H9 (cell line): Measurements from ENCODE around the gene OSM. TPM values are rescaled to one million over a fixed set of nuclear protein-coding genes. Genes with fewer than 3 reads are reported as not detected.

Source experiments
- DNase-seq: peaks from one replicate; pipeline ENCODE4 v3.0.0-alpha.2; 2017
- H2AFZ ChIP-seq: one replicate; pipeline ENCODE4 v1.6.1; 2013; ENCODE audit warnings: mild to moderate bottlenecking, low read length, control low read depth, moderate library complexity
- H2AK5ac ChIP-seq: 2 replicates; pipeline ENCODE4 v1.6.1; 2013; ENCODE audit warnings: low read length, control low read depth, mixed read lengths; ENCODE audit not compliant: insufficient read length
- H2BK120ac ChIP-seq: one replicate; pipeline ENCODE4 v1.6.1; 2013; ENCODE audit warnings: low read depth, mild to moderate bottlenecking, low read length, control low read depth, inconsistent platforms; ENCODE audit not compliant: poor library complexity, severe bottlenecking
- H2BK12ac ChIP-seq: 2 replicates; pipeline ENCODE4 v1.6.1; 2013; ENCODE audit warnings: low read length, control low read depth, mixed read lengths, low read depth; ENCODE audit not compliant: insufficient read length
- H2BK15ac ChIP-seq: 2 replicates; pipeline ENCODE4 v1.6.1; 2013; ENCODE audit warnings: low read depth, low read length, control low read depth
- H2BK20ac ChIP-seq: one replicate; pipeline ENCODE4 v1.6.1; 2013; ENCODE audit warnings: low read depth, mild to moderate bottlenecking, low read length, control low read depth, inconsistent platforms; ENCODE audit not compliant: poor library complexity, severe bottlenecking
- H2BK5ac ChIP-seq: 2 replicates; pipeline ENCODE4 v1.6.1; 2013; ENCODE audit warnings: low read length, control low read depth, mixed read lengths; ENCODE audit not compliant: insufficient read length
- H3K14ac ChIP-seq: 2 replicates; pipeline ENCODE4 v1.6.1; 2013; ENCODE audit warnings: low read length, control low read depth; ENCODE audit not compliant: insufficient read depth
- H3K18ac ChIP-seq: 2 replicates; pipeline ENCODE4 v1.6.1; 2013; ENCODE audit warnings: low read depth, mild to moderate bottlenecking, mixed read lengths, low read length, control low read depth; ENCODE audit not compliant: insufficient read length
- H3K23ac ChIP-seq: 2 replicates; pipeline ENCODE4 v1.6.1; 2013; ENCODE audit warnings: low read length, control low read depth, mixed read lengths, low read depth; ENCODE audit not compliant: insufficient read length
- H3K23me2 ChIP-seq: 2 replicates; pipeline ENCODE4 v1.6.1; 2013; ENCODE audit warnings: low read depth, mild to moderate bottlenecking, mixed read lengths, low read length, control low read depth; ENCODE audit not compliant: insufficient read length, poor library complexity, severe bottlenecking
- H3K27ac ChIP-seq: 2 replicates; pipeline ENCODE4 v1.5.1; 2013; ENCODE audit warnings: low read length, control low read depth, mixed read lengths, low read depth; ENCODE audit not compliant: insufficient read length
- H3K27me3 ChIP-seq: 2 replicates; pipeline ENCODE4 v1.6.1; 2013; ENCODE audit warnings: low read length, control low read depth, inconsistent platforms; ENCODE audit not compliant: insufficient read depth
- H3K4ac ChIP-seq: 2 replicates; pipeline ENCODE4 v1.6.1; 2013; ENCODE audit warnings: low read depth, mild to moderate bottlenecking, control low read depth, inconsistent platforms, low read length, moderate library complexity
- H3K4me1 ChIP-seq: 2 replicates; pipeline ENCODE4 v1.6.1; 2013; ENCODE audit warnings: low read length, control low read depth, inconsistent platforms; ENCODE audit not compliant: insufficient read depth
- H3K4me2 ChIP-seq: 2 replicates; pipeline ENCODE4 v1.6.1; 2013; ENCODE audit warnings: low read length, control low read depth, mixed read lengths; ENCODE audit not compliant: insufficient read length, insufficient read depth
- H3K56ac ChIP-seq: 2 replicates; pipeline ENCODE4 v1.6.1; 2013; ENCODE audit warnings: low read depth, mild to moderate bottlenecking, mixed read lengths, low read length, control low read depth; ENCODE audit not compliant: insufficient read length
- H3K79me1 ChIP-seq: 2 replicates; pipeline ENCODE4 v1.6.1; 2013; ENCODE audit warnings: low read depth, mild to moderate bottlenecking, moderate library complexity, low read length, control low read depth, inconsistent platforms; ENCODE audit not compliant: insufficient read depth, poor library complexity, severe bottlenecking
- H3K79me2 ChIP-seq: 2 replicates; pipeline ENCODE4 v1.6.1; 2013; ENCODE audit warnings: low read length, control low read depth, inconsistent platforms; ENCODE audit not compliant: insufficient read depth
- H3K9ac ChIP-seq: 2 replicates; pipeline ENCODE4 v1.6.1; 2013; ENCODE audit warnings: low read length, control low read depth, mixed read lengths; ENCODE audit not compliant: insufficient read length; ENCODE audit errors: extremely low read depth
- H3K9me3 ChIP-seq: one replicate; pipeline ENCODE4 v1.6.1; 2013; ENCODE audit warnings: low read depth, low read length, inconsistent platforms; ENCODE audit not compliant: control insufficient read depth
- H3T11ph ChIP-seq: one replicate; pipeline ENCODE4 v1.6.1; 2013; ENCODE audit warnings: mild to moderate bottlenecking, low read length, control low read depth, inconsistent platforms
- H4K20me1 ChIP-seq: one replicate; pipeline ENCODE4 v1.6.1; 2013; ENCODE audit not compliant: control insufficient read depth, insufficient read length, insufficient read depth
- H4K5ac ChIP-seq: 2 replicates; pipeline ENCODE4 v1.6.1; 2013; ENCODE audit warnings: low read depth, mild to moderate bottlenecking, mixed read lengths, low read length, control low read depth; ENCODE audit not compliant: insufficient read length
- H4K8ac ChIP-seq: replicated peaks from 2 replicates; pipeline ENCODE4 v1.6.1; 2013; ENCODE audit warnings: low read length, control low read depth, mixed read lengths, low read depth; ENCODE audit not compliant: insufficient read length
- H4K91ac ChIP-seq: 2 replicates; pipeline ENCODE4 v1.6.1; 2013; ENCODE audit warnings: low read depth, mild to moderate bottlenecking, moderate library complexity, mixed read lengths, low read length, control low read depth; ENCODE audit not compliant: insufficient read length
- H3K27ac Mint-ChIP-seq, 3 experiments: 2 replicates in 2 of 3; 3 replicates in 1 of 3; pipeline ENCODE4 v1.8.0; 2020 to 2021; ENCODE audit warnings: mixed read lengths in 3 of 3, mild to moderate bottlenecking in 1 of 3, moderate library complexity in 1 of 3
- H3K27me3 Mint-ChIP-seq: 2 replicates; pipeline ENCODE4 v1.8.0; 2021; ENCODE audit warnings: low read depth, mild to moderate bottlenecking, moderate library complexity, mixed read lengths
- H3K36me3 Mint-ChIP-seq, 3 experiments: 2 replicates in 2 of 3; 3 replicates in 1 of 3; pipeline ENCODE4 v1.8.0; 2020 to 2021; ENCODE audit warnings: low read depth in 3 of 3, mixed read lengths in 3 of 3; ENCODE audit not compliant: insufficient read depth in 1 of 3
- H3K4me1 Mint-ChIP-seq, 2 experiments: 2 replicates each; pipeline ENCODE4 v1.8.0; 2020; ENCODE audit warnings: mixed read lengths in 2 of 2
- H3K4me3 Mint-ChIP-seq, 2 experiments: 2 replicates in 1 of 2; 3 replicates in 1 of 2; pipeline ENCODE4 v1.8.0; 2020 to 2021; ENCODE audit warnings: mild to moderate bottlenecking in 2 of 2, mixed read lengths in 2 of 2, moderate library complexity in 1 of 2
- H3K9me3 Mint-ChIP-seq, 2 experiments: 2 replicates in 1 of 2; 3 replicates in 1 of 2; pipeline ENCODE4 v1.8.0; 2020; ENCODE audit warnings: mild to moderate bottlenecking in 2 of 2, mixed read lengths in 2 of 2, moderate library complexity in 1 of 2
- CTCF ChIP-seq: fragments of 200-600 bp; sonication (generic); conservative IDR thresholded peaks from 3 replicates; pipeline ENCODE4 v1.8.0; 2021; ENCODE audit warnings: antibody characterized with exemption, mild to moderate bottlenecking
- WGBS: extraction: QIAGEN DNeasy Blood & Tissue Kit; methylation state at CpG from one replicate; pipeline ENCODE4 v1.1.7; 2013; ENCODE audit warnings: missing lambda C conversion rate, low lambda C conversion rate, mixed read lengths; ENCODE audit not compliant: insufficient read length; ENCODE audit errors: extremely low coverage; 5-methylcytosine and 5-hydroxymethylcytosine counted together
- total RNA-seq: library from RNA; stranded (reverse); gene quantifications from 2 replicates; pipeline ENCODE4 v1.2.1, GENCODE V29; 2021

Gene OSM
- total RNA-seq, 1 experiment from 2014 or later = not detected

- Mint-ChIP-seq H3K4me3 (no peak overlapping the region), H3K27me3 (peaks cover 5% of the 10 kb centered on the region), H3K4me1 (peaks cover 4 to 11% of the 10 kb centered on the region in 2 experiments), H3K36me3 (no peaks in the 10 kb centered on the region), H3K27ac (peak overlapping the region in 1 of 3 experiments; percentile 81; a peak in 2 of 7 replicates), H3K9me3 (no peaks in the 10 kb centered on the region)
- Histone ChIP-seq H3K27ac (no peak overlapping the region), H3K23me2 (no peaks in the 10 kb centered on the region), H3K23ac (no peak overlapping the region), H2BK12ac (no peak overlapping the region), H3K18ac (no peak overlapping the region), H4K8ac (no peak overlapping the region), H2BK5ac (no peak overlapping the region), H3K4ac (no peak overlapping the region), H3K27me3 (no peaks in the 10 kb centered on the region), H2BK15ac (no peak overlapping the region), H3K79me2 (no peaks in the 10 kb centered on the region), H3K4me2 (no peak overlapping the region), H2BK20ac (no peak overlapping the region), H3K79me1 (no peaks in the 10 kb centered on the region), H2AK5ac (no peak overlapping the region), H2AFZ (no peak overlapping the region), H3K9me3 (no peaks in the 10 kb centered on the region), H4K5ac (no peak overlapping the region), H2BK120ac (no peak overlapping the region), H3K56ac (no peak overlapping the region), H4K91ac (no peak overlapping the region), H3T11ph (no peak overlapping the region), H3K14ac (no peak overlapping the region; the same call in 1 of the 2 replicates), H4K20me1 (no peaks in the 10 kb centered on the region), H3K4me1 (no peaks in the 10 kb centered on the region), H3K9ac (no peak overlapping the region)
- DNase-seq = no peak
- WGBS = no CpG with 5 or more reads among the region's 16 CpGs
- no peak for TF ChIP-seq CTCF
Measured at GRCh38 chr22:30270832-30271231, 4.2 kb upstream of the OSM start.
